SHP77 treated with DMSO at 0.1 percent for 48 hours (cell line): ENCODE data around the gene EML6.
"Not testable (repeated sequence)": the region's sequence is repeated elsewhere in the genome, so short reads cannot be mapped to it uniquely, and the experiment has no call there.

Experiments
- DNase-seq: peaks from one replicate; lab custom pipeline; 2025; lab: John Stamatoyannopoulos, UW

The EML6 gene

GRCh38 chr2:54723131-54723995 is at the start of gene EML6:
Gene EML6 (plus strand): TSS chr2:54723662. CDS start chr2:54725062, 1,400 bp downstream.
- DNase-seq: peak; percentile 100

GRCh38 chr2:54675281-54675680 is 48.2 kb upstream of the EML6 start:
- no peak for DNase-seq

GRCh38 chr2:54675738-54676137 is 47.7 kb upstream of the EML6 start:
- no peak for DNase-seq

GRCh38 chr2:54676656-54677055 is 46.8 kb upstream of the EML6 start:
- no peak for DNase-seq

GRCh38 chr2:54677476-54678265 is 45.8 kb upstream of the EML6 start:
- DNase-seq: no peak

GRCh38 chr2:54678719-54679118 is 44.7 kb upstream of the EML6 start:
- no peak for DNase-seq

GRCh38 chr2:54680397-54681041 is 42.9 kb upstream of the EML6 start:
- DNase-seq: no peak

GRCh38 chr2:54681416-54681815 is 42.0 kb upstream of the EML6 start:
- DNase-seq: no peak

- DNase-seq: no peak
These were observed 39.9 kb upstream of the EML6 start for GRCh38 chr2:54683596-54683995.

- no peak for DNase-seq
These were observed 38.1 kb upstream of the EML6 start for GRCh38 chr2:54685263-54685775.

GRCh38 chr2:54687595-54688152 is 35.8 kb upstream of the EML6 start:
- no peak for DNase-seq

GRCh38 chr2:54691445-54692135 is 31.9 kb upstream of the EML6 start:
- no peak for DNase-seq

GRCh38 chr2:54692556-54692955 is 30.9 kb upstream of the EML6 start:
- no peak for DNase-seq

GRCh38 chr2:54695378-54695777 is 28.1 kb upstream of the EML6 start:
- no peak for DNase-seq

- DNase-seq: no peak
These were observed 25.5 kb upstream of the EML6 start for GRCh38 chr2:54697934-54698333.

GRCh38 chr2:54698926-54699325 is 24.5 kb upstream of the EML6 start:
- not testable (repeated sequence) for DNase-seq

GRCh38 chr2:54699665-54700064 is 23.8 kb upstream of the EML6 start:
- no peak for DNase-seq

- no peak for DNase-seq
These were observed 22.4 kb upstream of the EML6 start for GRCh38 chr2:54701029-54701428.

GRCh38 chr2:54704238-54704637 is 19.2 kb upstream of the EML6 start:
- no peak for DNase-seq

GRCh38 chr2:54704688-54705605 is 18.5 kb upstream of the EML6 start:
- DNase-seq: peak; percentile 85
